GM10266 (cell line): ENCODE data around the gene KCNJ6.

Source experiments
- DNase-seq: peaks from one replicate; pipeline ENCODE4 v3.0.0; 2012; ENCODE audit errors: extremely low spot score
- CTCF ChIP-seq: IDR thresholded peaks from 2 replicates; pipeline ENCODE4 v1.5.1; 2012; ENCODE audit warnings: mild to moderate bottlenecking, low read depth; ENCODE audit not compliant: control insufficient read depth, insufficient read depth; ENCODE audit errors: missing control alignments

Gene KCNJ6

GRCh38 chr21:37711286-37711829, 204.9 kb downstream of the KCNJ6 start:
- no peak for DNase-seq
- TF ChIP-seq CTCF: no peak

- DNase-seq: no peak
- no peak for TF ChIP-seq CTCF
These were observed 205.5 kb downstream of the KCNJ6 start for GRCh38 chr21:37710546-37711285.

GRCh38 chr21:37704751-37705150, 211.5 kb downstream of the KCNJ6 start:
- no peak for DNase-seq
- no peak for TF ChIP-seq CTCF

- TF ChIP-seq CTCF: no peak
- no peak for DNase-seq
These were observed 214.0 kb downstream of the KCNJ6 start for GRCh38 chr21:37702241-37702640.

GRCh38 chr21:37700641-37701202, 215.5 kb downstream of the KCNJ6 start:
- peak; percentile 62 for TF ChIP-seq CTCF

GRCh38 chr21:37699024-37699775, 217.1 kb downstream of the KCNJ6 start:
- no peak for DNase-seq

More at GRCh38 chr21:37700641-37701202, 215.5 kb downstream of the KCNJ6 start:
- peak; percentile 74 for DNase-seq

More at GRCh38 chr21:37699024-37699775, 217.1 kb downstream of the KCNJ6 start:
- no peak for TF ChIP-seq CTCF
